Right ventricle myocardium superior (tissue), 1 donor: ENCODE measurements around the gene DCTN3. TPM values are rescaled to one million over a fixed set of nuclear protein-coding genes. Genes with fewer than 3 reads are reported as not detected.
A peak's percentile ranks its signal among the peaks of the same experiment; 100 is the strongest.

Experiments
- ATAC-seq: fragments of 200-7000 bp; cut with Tn5 transposase; one replicate; pipeline ENCODE4 v1.9.1; 2020; ENCODE audit warnings: mild to moderate bottlenecking; ENCODE audit not compliant: poor library complexity
- DNase-seq: peaks from one replicate; pipeline ENCODE4 v3.0.0-alpha.2; 2020
- intact Hi-C: fragments of 100-400 bp; cut with DNase I; formaldehyde crosslinking; loops from one replicate; pipeline ENCODE4 v1.11.2; 2022
- total RNA-seq: library from RNA; stranded (reverse); fragmentation: NEBNext Ultra II Directional; extraction: Animal tissue kit (Norgen Biotek cat#: 25700); gene quantifications from one replicate; pipeline ENCODE4 v1.2.1, GENCODE V29; 2021
- donor health status: DM: no; HTN: yes; CAD: no; lungs with severe emphysema.

Gene DCTN3
- total RNA-seq, 1 donor from 2014 or later = 129 TPM

DNA sequence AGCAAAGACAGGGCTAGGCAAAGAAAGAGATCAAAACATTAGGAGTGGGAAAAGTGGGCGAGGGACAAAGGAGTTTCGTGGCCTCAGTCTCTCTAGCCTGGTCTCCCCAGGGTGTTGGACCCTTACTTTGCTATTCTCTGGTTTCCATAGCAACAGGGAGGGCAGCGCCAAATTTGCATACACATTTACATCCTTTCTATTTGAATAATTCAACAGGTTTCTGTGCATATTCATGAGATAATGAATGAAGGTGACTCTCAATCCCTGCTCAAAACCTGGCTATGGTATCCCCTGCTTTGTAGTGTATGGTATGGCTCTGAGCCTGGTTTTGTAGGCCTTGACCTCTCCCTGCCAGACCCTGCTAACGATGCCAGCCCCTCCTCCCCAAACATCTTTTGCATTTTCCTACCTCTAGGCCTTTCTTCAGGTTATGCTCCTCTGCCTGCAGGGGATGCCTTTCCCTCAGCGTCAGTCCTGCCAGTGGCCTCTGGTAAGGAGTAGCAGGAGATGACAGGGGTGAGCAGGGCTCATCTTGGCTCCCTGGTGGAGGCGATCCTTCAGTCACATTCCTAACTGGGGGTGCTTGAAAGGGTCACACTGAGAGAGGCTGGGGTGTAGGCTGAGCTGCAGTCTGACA is 18.2 kb downstream of the DCTN3 start:
- intact Hi-C loops = loop anchor here (10.0 kb wide), 1 partner anchor 267 kb away; no protein-coding TSS in a partner anchor
- DNase-seq = no peak
- no peak for ATAC-seq

DNA sequence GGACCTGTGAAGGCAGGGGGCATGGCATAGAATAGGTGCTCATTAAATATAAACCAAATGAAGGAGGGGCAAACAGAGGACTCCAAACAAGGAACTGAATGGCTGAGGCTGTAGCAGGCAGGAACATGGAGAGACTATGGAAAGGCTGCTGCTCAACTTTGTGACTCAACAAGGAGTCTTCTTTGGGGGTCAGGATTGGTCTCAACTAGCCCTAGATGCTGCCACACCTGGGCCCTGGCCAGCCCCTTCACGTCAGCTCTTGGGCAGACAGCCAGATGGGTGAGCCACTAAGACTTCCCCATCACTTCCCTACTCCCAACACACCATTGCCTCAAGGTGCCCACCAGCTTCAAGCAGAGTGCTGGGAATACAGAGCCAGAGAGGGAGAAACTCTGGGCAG is 19.4 kb downstream of the DCTN3 start:
- DNase-seq (no peak), ATAC-seq (no peak)
- intact Hi-C loops = loop anchor here (10.0 kb wide), 1 partner anchor 266 kb away; no protein-coding TSS in a partner anchor

GRCh38 chr9:34599546-34599945 is 20.7 kb downstream of the DCTN3 start:
- DNase-seq (no peak), ATAC-seq (no peak)
- intact Hi-C loops = loop anchor here (10.0 kb wide), 1 partner anchor 195 kb away; no protein-coding TSS in a partner anchor

DNA sequence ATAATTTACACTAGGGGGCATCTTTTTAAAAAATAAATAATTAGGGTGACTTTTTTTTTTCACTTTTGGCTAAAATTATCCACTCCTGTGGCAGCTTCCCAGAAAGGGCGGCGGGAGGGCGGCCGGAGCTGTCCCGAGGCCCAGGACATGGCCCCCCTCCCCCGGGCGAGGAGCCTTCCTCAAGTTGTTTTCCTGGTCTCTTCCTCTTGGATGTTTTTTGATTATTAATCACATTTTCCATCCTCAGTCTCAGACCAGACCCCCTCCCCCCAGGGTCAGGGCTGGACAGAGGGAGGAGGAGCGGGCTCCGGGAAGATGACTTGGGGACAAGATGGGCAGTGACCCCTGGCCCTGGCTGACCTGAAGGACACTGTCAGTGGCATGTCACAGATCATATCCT is 26.1 kb downstream of the DCTN3 start:
- DNase-seq (peak; percentile 71), ATAC-seq (no peak)
- intact Hi-C loops = loop anchor here (10.0 kb wide), 1 partner anchor 189 kb away; no protein-coding TSS in a partner anchor

GRCh38 chr9:34592895-34593601 is 27.2 kb downstream of the DCTN3 start:
- ATAC-seq = peak; percentile 82
- intact Hi-C loops = loop anchor here (10.0 kb wide), 1 partner anchor 188 kb away; no protein-coding TSS in a partner anchor
- DNase-seq = peak; percentile 90

- ATAC-seq (no peak), DNase-seq (no peak)
- intact Hi-C loops = loop anchor here (2.0 to 10.0 kb wide), 2 partner anchors 43 to 187 kb away; no protein-coding TSS in a partner anchor
Measured at GRCh38 chr9:34591917-34592866, 28.1 kb downstream of the DCTN3 start.

DNA sequence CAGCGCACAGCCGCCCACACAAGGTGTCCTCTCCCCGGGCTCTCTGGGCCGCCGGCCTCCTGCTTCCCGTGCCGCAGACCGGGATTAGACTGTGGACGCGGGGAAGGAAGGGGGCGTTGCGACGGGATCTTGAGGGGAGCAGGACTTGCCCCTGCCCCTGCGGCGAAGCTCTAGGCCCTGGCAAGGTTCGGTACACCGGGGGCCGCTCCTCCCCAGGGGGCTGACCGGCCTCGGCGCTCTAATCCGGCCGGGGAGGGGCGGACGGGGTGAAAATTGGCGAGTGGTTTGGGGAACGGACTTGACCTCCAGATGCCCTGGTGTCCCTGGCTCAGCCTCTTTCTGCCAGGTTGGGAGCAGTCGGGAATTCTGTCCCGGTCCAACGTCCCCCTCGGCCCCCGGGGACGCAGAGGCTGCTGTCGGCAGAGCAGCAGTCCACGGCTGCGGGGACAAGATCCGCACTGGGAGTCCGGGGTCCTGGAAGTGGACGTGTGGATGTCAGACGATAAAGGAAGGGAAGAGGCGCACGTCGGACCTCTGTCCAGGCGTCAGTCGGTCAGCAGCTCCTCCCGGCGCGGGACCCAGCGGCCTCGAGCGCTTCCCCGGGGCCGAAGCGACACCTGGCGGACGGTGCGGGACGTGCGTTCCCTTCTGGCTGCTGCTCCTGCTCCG is 28.9 kb downstream of the DCTN3 start:
- ATAC-seq = peak; percentile 89
- DNase-seq = peak; percentile 93
- intact Hi-C loops = loop anchor here (2.0 to 10.0 kb wide), 2 partner anchors 43 to 187 kb away; no protein-coding TSS in a partner anchor

- intact Hi-C loops = loop anchor here (2.0 to 10.0 kb wide), 2 partner anchors 42 to 186 kb away; no protein-coding TSS in a partner anchor
- ATAC-seq = peak; percentile 22
- peak; percentile 71 for DNase-seq
Measured at GRCh38 chr9:34590381-34591247, 29.7 kb downstream of the DCTN3 start.

GRCh38 chr9:34589636-34590380 is 30.5 kb downstream of the DCTN3 start, which contains the start of gene CNTFR:
Gene CNTFR, minus strand, starts transcription at chr9:34589724. Its CDS starts 20,743 bp downstream, at chr9:34568981.
- peak; percentile 11 for ATAC-seq
- DNase-seq = peak; percentile 71
- intact Hi-C loops = loop anchor here (2.0 to 10.0 kb wide), 2 partner anchors 41 to 185 kb away; no protein-coding TSS in a partner anchor

GRCh38 chr9:34588671-34589635 is 31.3 kb downstream of the DCTN3 start:
- no peak for ATAC-seq
- DNase-seq = no peak

GRCh38 chr9:34587271-34587670 is 33.0 kb downstream of the DCTN3 start:
- no peak for DNase-seq
- no peak for ATAC-seq
- intact Hi-C loops = no loop called here

More at GRCh38 chr9:34588671-34589635, 31.3 kb downstream of the DCTN3 start:
- intact Hi-C loops = no loop called here

DNA sequence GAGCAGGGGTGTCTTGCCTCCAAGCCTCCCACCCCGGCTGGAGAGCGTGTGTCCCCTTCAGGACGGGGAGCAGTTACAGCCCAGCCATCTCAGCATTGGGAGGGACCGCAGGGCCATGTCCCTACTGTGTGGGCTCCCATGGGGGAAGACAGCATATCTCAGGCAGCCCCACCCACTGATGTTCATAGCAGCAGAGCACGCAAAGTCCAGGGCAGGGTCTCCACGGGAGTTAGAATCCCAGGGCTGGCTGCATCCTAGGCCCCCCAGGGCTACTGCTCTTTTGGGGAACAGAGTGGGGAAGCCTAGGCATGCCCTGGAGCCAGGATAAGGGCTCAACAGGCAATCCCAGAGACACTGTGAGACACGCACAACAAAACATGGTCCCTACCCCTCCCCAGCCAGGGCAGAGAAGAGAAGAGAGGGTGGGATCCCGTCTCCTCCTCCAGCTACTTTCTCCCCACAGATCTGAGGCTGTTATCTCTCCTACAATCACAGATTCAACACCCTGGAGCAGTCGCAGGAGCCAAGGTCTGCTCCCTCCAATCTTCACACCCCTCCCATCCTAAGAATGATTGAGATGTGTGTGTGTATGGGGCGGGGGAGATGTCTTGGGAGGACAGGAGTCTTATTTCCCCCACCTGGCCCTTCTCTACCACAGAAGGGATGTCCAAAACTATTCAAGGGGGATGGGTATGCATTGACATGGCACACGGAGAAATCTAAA is 34.2 kb downstream of the DCTN3 start:
- ATAC-seq (no peak), DNase-seq (no peak)
- intact Hi-C loops = no loop called here

DNA sequence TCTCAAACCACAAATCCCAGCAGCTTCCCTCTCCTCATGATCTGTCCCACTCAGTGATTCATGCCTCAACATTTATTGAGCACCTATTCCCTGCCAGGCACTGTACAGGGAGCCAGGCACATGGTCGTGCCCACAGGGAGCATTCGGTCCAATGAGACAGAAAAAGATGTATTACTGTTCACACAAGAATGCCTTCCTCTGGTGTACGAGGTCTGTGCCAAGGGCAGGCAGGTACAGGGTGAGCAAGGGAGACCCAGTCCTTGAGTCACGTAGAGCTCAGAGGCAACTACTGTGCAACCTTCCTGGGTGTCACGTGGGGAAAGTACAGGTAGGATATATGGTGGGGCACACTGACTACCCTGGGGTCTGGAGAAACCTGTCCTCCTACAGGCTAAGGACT is 35.3 kb downstream of the DCTN3 start:
- ATAC-seq = no peak
- DNase-seq = no peak
- intact Hi-C loops = no loop called here

DNA sequence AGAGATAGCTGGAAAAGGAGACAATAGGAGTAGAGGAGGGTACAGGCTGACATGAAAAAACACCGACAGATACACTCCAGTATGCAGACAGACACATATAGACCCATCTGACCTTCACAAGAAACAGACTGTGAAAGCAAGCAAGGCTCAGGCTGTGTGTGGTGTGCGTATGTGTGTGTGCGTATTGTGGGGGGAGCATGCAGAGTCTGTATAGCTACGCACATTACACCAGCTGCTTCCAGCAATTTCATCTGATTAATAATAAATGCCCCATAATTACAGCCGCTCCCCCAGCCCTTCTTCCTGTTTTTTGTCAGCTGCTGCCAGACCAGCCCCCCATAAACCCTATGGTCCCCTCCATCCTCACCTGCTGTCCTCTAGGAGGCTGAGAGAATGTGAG is 37.5 kb downstream of the DCTN3 start:
- DNase-seq (no peak), ATAC-seq (no peak)
- intact Hi-C loops = no loop called here

DNA sequence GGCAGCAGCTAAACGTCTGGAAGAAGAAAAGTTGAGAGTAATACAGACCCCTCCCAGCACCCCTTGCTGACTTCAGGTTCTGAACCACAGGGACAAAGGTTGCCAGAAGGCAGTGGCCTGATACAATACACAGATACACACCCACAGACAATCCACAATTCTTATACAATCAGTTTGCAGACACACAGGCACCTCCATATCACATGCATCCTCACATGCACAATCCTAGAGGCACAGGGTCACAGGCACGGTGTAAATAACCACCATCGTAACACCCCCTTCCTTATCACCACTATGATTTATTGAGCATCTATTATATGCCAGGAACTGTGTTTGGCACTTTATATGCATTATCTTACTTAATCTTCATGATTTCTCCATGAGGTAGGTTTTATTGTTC is 39.0 kb downstream of the DCTN3 start:
- ATAC-seq = no peak
- intact Hi-C loops = no loop called here
- DNase-seq = no peak
